Measurements from ENCODE around the gene CIPC. TPM values are rescaled to one million over a fixed set of nuclear protein-coding genes. Genes with fewer than 3 reads are reported as not detected.

Gene CIPC
- total and polyA plus RNA-seq, 2 donors (not counting 1 experiment from before 2014, with no cell fraction given), result 13.3 to 47.0 TPM

- H3K4me1 Mint-ChIP-seq, result peaks cover 17% of the 10 kb centered on the region
- no peak for ATAC-seq (ENCODE audit: low read depth)
- H3K9ac ChIP-seq (ENCODE audit: low read length), result no peak overlapping the region
- no peaks in the 10 kb centered on the region for H3K9me3 Mint-ChIP-seq (ENCODE audit: insufficient read depth)
- whole genome bisulfite sequencing (ENCODE audit: insufficient coverage), result 69% methylated on average over 4 of the region's 4 CpGs
- no peak for DNase-seq
- H3K4me3 Mint-ChIP-seq, result no peak overlapping the region
- H3K4me2 ChIP-seq (replicated peaks; ENCODE audit: low read depth, low read length, poor library complexity, severe bottlenecking), result no peak overlapping the region
- H3K4me1 ChIP-seq (ENCODE audit: control insufficient read depth in 2 of 2, insufficient read depth in 2 of 2, low read length in 2 of 2), result peaks cover 26 to 29% of the 10 kb centered on the region in 2 donors
- intact Hi-C loops (cut with micrococcal nuclease), result no loop called here
- H2AFZ ChIP-seq (ENCODE audit: insufficient read depth, low read depth, low read length, poor library complexity, severe bottlenecking), result no peak overlapping the region
- CTCF ChIA-PET, result interaction anchor here (1.7 to 4.9 kb wide), 3 partner anchors 8 to 171 kb away, joined by 7 to 23 read pairs (median 18); no protein-coding TSS in a partner anchor
- no peaks in the 10 kb centered on the region for H3K36me3 ChIP-seq (replicated peaks in 1 of 2; ENCODE audit: control extremely low read depth in 1 of 2, control insufficient read depth in 1 of 2, extremely low read depth in 1 of 2, insufficient read depth in 2 of 2, low read length in 1 of 2)
- H3K27ac ChIP-seq (ENCODE audit: low read length in 2 of 2), result no peak overlapping the region
- H3K79me2 ChIP-seq (ENCODE audit: control insufficient read depth, insufficient read depth, low read length), result no peaks in the 10 kb centered on the region
- TF ChIP-seq EZH2 (IDR thresholded peaks at IDR 0.05; ENCODE audit: borderline replicate concordance, insufficient read depth, low read depth, low read length, poor library complexity, severe bottlenecking), result no peak
- TF ChIP-seq CTCF (IDR thresholded peaks at IDR 0.05), result no peak
- no peaks in the 10 kb centered on the region for H4K20me1 ChIP-seq (ENCODE audit: control insufficient read depth, insufficient read depth, low read length, poor library complexity, severe bottlenecking)
- no peak overlapping the region for H3K27ac Mint-ChIP-seq
- H3K27me3 ChIP-seq (replicated peaks in 1 of 4; ENCODE audit: control extremely low read depth in 1 of 4, control insufficient read depth in 3 of 4, insufficient read depth in 4 of 4, low read length in 3 of 4), result peaks cover 0 to 56% (median 29%) of the 10 kb centered on the region in 4 experiments
- H3K9me3 ChIP-seq (ENCODE audit: control extremely low read depth in 1 of 3, control insufficient read depth in 2 of 3, insufficient read depth in 1 of 3, low read length in 2 of 3), result peaks cover 0 to 12% (median 0%) of the 10 kb centered on the region in 3 donors
- POLR2A ChIA-PET, result no interaction called here
- H3K4me3 ChIP-seq (ENCODE audit: control extremely low read depth in 1 of 5, extremely low read depth in 1 of 5, insufficient read depth in 1 of 5, low read depth in 2 of 5, low read length in 4 of 5), result no peak overlapping the region
- H3K27me3 Mint-ChIP-seq, result peaks cover 73% of the 10 kb centered on the region
These were observed 46.5 kb downstream of the CIPC start for GRCh38 chr14:77144412-77145115.

Measured in B cell (primary cell).